K562 (cell line): ENCODE measurements around the gene ANKRD65. TPM values are rescaled to one million over a fixed set of nuclear protein-coding genes. Genes with fewer than 3 reads are reported as not detected.

Experiments
- EP400 ChIP-seq: fragments of 450-650 bp; IDR thresholded peaks from 2 replicates; pipeline ENCODE4 v1.6.1; 2017; ENCODE audit warnings: antibody characterized with exemption, mild to moderate bottlenecking, moderate library complexity
- GABPB1 ChIP-seq: sonication (generic); formaldehyde crosslinking; IDR thresholded peaks from 2 replicates; pipeline ENCODE4 v1.8.0; 2022; ENCODE audit warnings: mild to moderate bottlenecking, missing genetic modification reagents
- HDAC6 ChIP-seq: IDR thresholded peaks from 2 replicates; pipeline ENCODE4 v1.6.1; 2012; ENCODE audit warnings: low read depth, mild to moderate bottlenecking, control low read depth, inconsistent platforms, low read length, moderate library complexity
- MBD1 ChIP-seq: fragments of 250-450 bp; sonication (Bioruptor Pico); IDR thresholded peaks from 2 replicates; pipeline ENCODE4 v1.8.0; 2022; ENCODE audit warnings: inconsistent platforms
- NFIX ChIP-seq: fragments of 250-450 bp; sonication (Bioruptor Pico); IDR thresholded peaks from 2 replicates; pipeline ENCODE4 v1.4.0; 2020; ENCODE audit warnings: low read depth, mild to moderate bottlenecking, moderate library complexity
- PCBP2 ChIP-seq: fragments of 200-400 bp; formaldehyde crosslinking; IDR thresholded peaks from 2 replicates; pipeline ENCODE4 v1.6.1; 2018; ENCODE audit warnings: low read length, low read depth, mild to moderate bottlenecking, moderate library complexity; ENCODE audit not compliant: poor library complexity, severe bottlenecking
- POU5F1 ChIP-seq: fragments of 150-350 bp; IDR thresholded peaks from 2 replicates; pipeline ENCODE4 v1.6.1; 2014; ENCODE audit warnings: borderline replicate concordance, low read length, low read depth, mild to moderate bottlenecking; ENCODE audit not compliant: partially characterized antibody
- PPARD ChIP-seq: fragments of 250-450 bp; sonication (Bioruptor Pico); IDR thresholded peaks from 2 replicates; pipeline ENCODE4 v1.8.0; 2022; ENCODE audit warnings: inconsistent platforms, mild to moderate bottlenecking, moderate library complexity
- RBM14 ChIP-seq: fragments of 200-400 bp; formaldehyde crosslinking; IDR thresholded peaks from 2 replicates; pipeline ENCODE4 v1.6.1; 2018; ENCODE audit warnings: low read depth, mild to moderate bottlenecking, low read length, moderate library complexity, borderline replicate concordance; ENCODE audit not compliant: insufficient read depth
- RNF2 ChIP-seq: sonication (generic); IDR thresholded peaks from 2 replicates; pipeline ENCODE4 v1.6.1; 2016
- SMARCB1 ChIP-seq: IDR thresholded peaks from 2 replicates; pipeline ENCODE4 v1.6.1; 2011; ENCODE audit warnings: improper control_type of control experiment, low read depth; ENCODE audit not compliant: insufficient read length
- SMC3 ChIP-seq: conservative IDR thresholded peaks from 2 replicates; pipeline ENCODE4 v1.6.1; 2011; ENCODE audit warnings: low read depth, low read length, improper control_type of control experiment; ENCODE audit not compliant: insufficient read depth
- ZBTB49 ChIP-seq: sonication (generic); formaldehyde crosslinking; IDR thresholded peaks from 2 replicates; pipeline ENCODE4 v1.8.0; 2022; ENCODE audit warnings: missing genetic modification reagents, mild to moderate bottlenecking, borderline replicate concordance
- ZBTB5 ChIP-seq: fragments of 450-650 bp; IDR thresholded peaks from 2 replicates; pipeline ENCODE4 v1.6.1; 2017; ENCODE audit warnings: antibody characterized with exemption
- ZNF347 ChIP-seq: fragments of 450-650 bp; formaldehyde crosslinking; IDR thresholded peaks from 2 replicates; pipeline ENCODE4 v1.4.0; 2020; ENCODE audit warnings: low read depth, mild to moderate bottlenecking, moderate library complexity
- ZNF41 ChIP-seq: fragments of 250-450 bp; sonication (Bioruptor Pico); conservative IDR thresholded peaks from 2 replicates; pipeline ENCODE4 v1.4.0; 2020; ENCODE audit warnings: mild to moderate bottlenecking
- polyA plus RNA-seq, 8 experiments: library from polyadenylated mRNA; depleted of rRNA in 4 of 8; stranded (reverse) in 5 of 8; unstranded in 3 of 8; fragments of >200 nt; fragmentation: Nextera tagmentation in 2 of 8; fragmentation: Illumina TruSeq in 1 of 8; extraction: Ambion mirVana in 2 of 8; extraction: Trizol in 1 of 8; gene quantifications; 2 replicates each; pipeline versions ENCODE4 v1.2.1 to v1.2.3, GENCODE V29; 2011 to 2014; ENCODE audit warnings: inconsistent platforms in 1 of 8, missing spikeins in 1 of 8
- total RNA-seq, 7 experiments: library from RNA; depleted of rRNA in 6 of 7; stranded (reverse); fragments of >200 nt in 6 of 7; fragmentation: Illumina TruSeq in 2 of 7; extraction: Trizol in 2 of 7; gene quantifications; 2 replicates each; pipeline versions ENCODE4 v1.2.1 to v1.2.3, GENCODE V29; 2011 to 2021; ENCODE audit warnings: low replicate concordance in 1 of 7
- TF ChIP-seq, protein P1 (sequence below): fragments of 450-650 bp; formaldehyde crosslinking; IDR thresholded peaks from 2 replicates; pipeline ENCODE4 v1.4.0; 2020; ENCODE audit warnings: mild to moderate bottlenecking, moderate library complexity

ANKRD65 gene
- total and polyA plus RNA-seq, 9 of the 15 experiments (the other 6 are each of a cell fraction or from before 2014, with no cell fraction given), result not detected

DNA sequence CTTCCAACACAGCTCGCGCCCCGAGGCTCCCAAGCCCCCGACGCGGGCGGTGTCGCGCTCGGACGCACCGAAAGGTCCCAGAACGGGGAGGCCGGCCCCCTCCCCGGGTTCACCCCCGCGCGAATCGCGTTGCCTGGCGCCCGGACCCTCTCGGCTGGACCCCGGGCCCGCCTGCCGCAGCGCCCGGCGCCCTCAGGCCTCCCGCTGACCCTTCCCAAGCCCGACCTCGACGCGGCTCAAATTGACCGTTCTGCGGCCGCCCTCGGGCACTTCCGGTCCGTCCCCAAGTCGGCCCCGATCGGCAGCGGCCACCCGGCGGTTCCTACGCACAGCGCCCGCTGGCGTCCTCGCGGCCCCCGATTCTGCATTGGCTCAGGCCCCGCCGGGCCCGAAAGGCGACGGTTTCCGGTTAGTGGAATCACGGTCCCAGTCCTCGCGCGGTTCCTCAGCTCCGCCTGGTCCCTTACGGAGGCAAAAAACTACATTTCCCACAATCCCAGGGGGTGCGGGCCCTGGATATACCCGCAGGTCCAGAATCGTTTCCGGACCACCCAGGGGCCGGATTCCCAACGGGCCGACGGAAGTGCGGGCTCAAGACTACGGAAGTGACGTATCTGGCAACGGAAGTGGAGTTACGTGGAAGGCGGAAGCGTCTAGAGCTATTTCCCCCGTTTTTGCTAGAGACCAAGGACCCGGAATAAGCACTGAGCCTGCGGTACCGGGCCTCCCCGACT lies 46.0 kb downstream of the ANKRD65 start, which contains the start of gene AURKAIP1 (continued):
- TF ChIP-seq RNF2, result peak; percentile 93
- TF ChIP-seq SMARCB1, result no peak
- TF ChIP-seq ZNF347 (CRISPR knock-in tag), result no peak
- TF ChIP-seq RBM14, result no peak
- TF ChIP-seq, protein P1, sequence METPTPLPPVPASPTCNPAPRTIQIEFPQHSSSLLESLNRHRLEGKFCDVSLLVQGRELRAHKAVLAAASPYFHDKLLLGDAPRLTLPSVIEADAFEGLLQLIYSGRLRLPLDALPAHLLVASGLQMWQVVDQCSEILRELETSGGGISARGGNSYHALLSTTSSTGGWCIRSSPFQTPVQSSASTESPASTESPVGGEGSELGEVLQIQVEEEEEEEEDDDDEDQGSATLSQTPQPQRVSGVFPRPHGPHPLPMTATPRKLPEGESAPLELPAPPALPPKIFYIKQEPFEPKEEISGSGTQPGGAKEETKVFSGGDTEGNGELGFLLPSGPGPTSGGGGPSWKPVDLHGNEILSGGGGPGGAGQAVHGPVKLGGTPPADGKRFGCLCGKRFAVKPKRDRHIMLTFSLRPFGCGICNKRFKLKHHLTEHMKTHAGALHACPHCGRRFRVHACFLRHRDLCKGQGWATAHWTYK (CRISPR knock-in tag), result no peak; the same call in none of the 2 replicates
- no peak for TF ChIP-seq SMC3
- TF ChIP-seq ZNF41 (CRISPR knock-in tag), result peak; percentile 69; the same call in 1 of the 2 replicates
- TF ChIP-seq MBD1 (CRISPR knock-in tag), result no peak
- TF ChIP-seq HDAC6, result no peak
- TF ChIP-seq PPARD, result no peak
- TF ChIP-seq PCBP2, result no peak
- TF ChIP-seq NFIX, result no peak
- peak; percentile 71 for TF ChIP-seq POU5F1
- TF ChIP-seq GABPB1, result peak; percentile 100
- TF ChIP-seq ZBTB49 (CRISPR knock-in tag), result 0 out of 2 replicates have a peak, but pooled peaks have one; percentile 68
- no peak for TF ChIP-seq ZBTB5
- TF ChIP-seq EP400, result peak; percentile 94
